ENCODE measurements around the gene TFEB. TPM values are rescaled to one million over a fixed set of nuclear protein-coding genes. Genes with fewer than 3 reads are reported as not detected.

TFEB gene
- total RNA-seq, 1 donor from 2014 or later = 6.2 TPM

GRCh38 chr6:41668968-41669367, 66.4 kb downstream of the TFEB start:
- no peak overlapping the region for H3K27ac Mint-ChIP-seq
- H3K27me3 Mint-ChIP-seq = peaks cover 19% of the 10 kb centered on the region
- no peaks in the 10 kb centered on the region for H3K36me3 Mint-ChIP-seq

GRCh38 chr6:41667195-41667594, 68.2 kb downstream of the TFEB start:
- peaks cover 17% of the 10 kb centered on the region for H3K4me1 Mint-ChIP-seq (ENCODE audit: unreplicated experiment)
- H3K27me3 Mint-ChIP-seq = peaks cover 23% of the 10 kb centered on the region

More at GRCh38 chr6:41668968-41669367, 66.4 kb downstream of the TFEB start:
- H3K9me3 Mint-ChIP-seq = no peaks in the 10 kb centered on the region
- no peak overlapping the region for H3K4me3 Mint-ChIP-seq
- no peak for TF ChIP-seq CTCF (conservative IDR thresholded peaks at IDR 0.05)
- peaks cover 13% of the 10 kb centered on the region for H3K4me1 Mint-ChIP-seq (ENCODE audit: unreplicated experiment)
- DNase-seq (ENCODE audit: extremely low spot score, unreplicated experiment) = no peak

GRCh38 chr6:41664271-41664670, 71.1 kb downstream of the TFEB start:
- H3K27ac Mint-ChIP-seq = no peak overlapping the region
- H3K36me3 Mint-ChIP-seq = no peaks in the 10 kb centered on the region
- DNase-seq (ENCODE audit: extremely low spot score, unreplicated experiment) = no peak
- H3K9me3 Mint-ChIP-seq = no peaks in the 10 kb centered on the region
- H3K27me3 Mint-ChIP-seq = peaks cover 24% of the 10 kb centered on the region
- H3K4me1 Mint-ChIP-seq (ENCODE audit: unreplicated experiment) = peaks cover 14% of the 10 kb centered on the region
- no peak for TF ChIP-seq CTCF (conservative IDR thresholded peaks at IDR 0.05)
- no peak overlapping the region for H3K4me3 Mint-ChIP-seq

More at GRCh38 chr6:41667195-41667594, 68.2 kb downstream of the TFEB start:
- H3K36me3 Mint-ChIP-seq = no peaks in the 10 kb centered on the region
- TF ChIP-seq CTCF (conservative IDR thresholded peaks at IDR 0.05) = no peak
- no peak overlapping the region for H3K27ac Mint-ChIP-seq
- no peak for DNase-seq (ENCODE audit: extremely low spot score, unreplicated experiment)
- H3K9me3 Mint-ChIP-seq = no peaks in the 10 kb centered on the region
- H3K4me3 Mint-ChIP-seq = no peak overlapping the region

- H3K4me1 Mint-ChIP-seq (ENCODE audit: unreplicated experiment) = peaks cover 14% of the 10 kb centered on the region
- H3K27ac Mint-ChIP-seq = no peak overlapping the region
- TF ChIP-seq CTCF (conservative IDR thresholded peaks at IDR 0.05) = no peak
- DNase-seq (ENCODE audit: extremely low spot score, unreplicated experiment) = no peak
- no peak overlapping the region for H3K4me3 Mint-ChIP-seq
- H3K27me3 Mint-ChIP-seq = peaks cover 24% of the 10 kb centered on the region
- no peaks in the 10 kb centered on the region for H3K36me3 Mint-ChIP-seq
- H3K9me3 Mint-ChIP-seq = no peaks in the 10 kb centered on the region
Observed at GRCh38 chr6:41663568-41663967, 71.8 kb downstream of the TFEB start.

- no peak for TF ChIP-seq CTCF (conservative IDR thresholded peaks at IDR 0.05)
- H3K4me3 Mint-ChIP-seq = no peak overlapping the region
- DNase-seq (ENCODE audit: extremely low spot score, unreplicated experiment) = no peak
- H3K9me3 Mint-ChIP-seq = no peaks in the 10 kb centered on the region
- H3K27ac Mint-ChIP-seq = no peak overlapping the region
- H3K36me3 Mint-ChIP-seq = no peaks in the 10 kb centered on the region
- peaks cover 49% of the 10 kb centered on the region for H3K4me1 Mint-ChIP-seq (ENCODE audit: unreplicated experiment)
- H3K27me3 Mint-ChIP-seq = peaks cover 21% of the 10 kb centered on the region
Observed at GRCh38 chr6:41659935-41660334, 75.5 kb downstream of the TFEB start.

- Mint-ChIP-seq H3K27ac (no peak overlapping the region), H3K9me3 (no peaks in the 10 kb centered on the region), H3K36me3 (no peaks in the 10 kb centered on the region), H3K27me3 (peaks cover 21% of the 10 kb centered on the region), H3K4me3 (no peak overlapping the region), H3K4me1 (ENCODE audit: unreplicated experiment) (peaks cover 52% of the 10 kb centered on the region)
- TF ChIP-seq CTCF (conservative IDR thresholded peaks at IDR 0.05) = no peak
- no peak for DNase-seq (ENCODE audit: extremely low spot score, unreplicated experiment)
Observed at GRCh38 chr6:41658636-41659035, 76.8 kb downstream of the TFEB start.

Measured in type B pancreatic cell (in vitro differentiated cells).